ENCODE results near the gene GPR37.

The GPR37 gene

GRCh38 chr7:124779194-124779593 lies 13.6 kb upstream of the GPR37 start:
- no peak for DNase-seq

- no peak for DNase-seq
These were observed 11.7 kb upstream of the GPR37 start for GRCh38 chr7:124777268-124777667.

GRCh38 chr7:124776153-124776552 lies 10.6 kb upstream of the GPR37 start:
- no peak for DNase-seq

- no peak for DNase-seq
These were observed 9.8 kb upstream of the GPR37 start for GRCh38 chr7:124775422-124775821.

GRCh38 chr7:124773938-124774337 lies 8.3 kb upstream of the GPR37 start:
- DNase-seq, result no peak

GRCh38 chr7:124773339-124773738 lies 7.7 kb upstream of the GPR37 start:
- no peak for DNase-seq

GRCh38 chr7:124769136-124769535 lies 3.5 kb upstream of the GPR37 start:
- DNase-seq, result no peak

GRCh38 chr7:124768525-124768924 lies 2.9 kb upstream of the GPR37 start:
- no peak for DNase-seq

GRCh38 chr7:124764847-124765400 lies 668 bp downstream of the GPR37 start:
- DNase-seq, result no peak

- DNase-seq, result no peak
These were observed 1.3 kb downstream of the GPR37 start for GRCh38 chr7:124764051-124764846.

GRCh38 chr7:124762611-124763143 lies 2.9 kb downstream of the GPR37 start:
- DNase-seq, result no peak

GRCh38 chr7:124761164-124761715 lies 4.4 kb downstream of the GPR37 start:
- no peak for DNase-seq

GRCh38 chr7:124758327-124758726 lies 7.3 kb downstream of the GPR37 start:
- no peak for DNase-seq

- DNase-seq, result no peak
These were observed 10.9 kb downstream of the GPR37 start for GRCh38 chr7:124754576-124755268.

GRCh38 chr7:124752310-124752709 lies 13.3 kb downstream of the GPR37 start:
- DNase-seq, result no peak

GRCh38 chr7:124751027-124751426 lies 14.6 kb downstream of the GPR37 start:
- no peak for DNase-seq

GRCh38 chr7:124747072-124747471 lies 18.5 kb downstream of the GPR37 start:
- DNase-seq, result no peak

GRCh38 chr7:124738639-124739038 lies 27.0 kb downstream of the GPR37 start:
- DNase-seq, result no peak

GRCh38 chr7:124737760-124738300 lies 27.8 kb downstream of the GPR37 start:
- no peak for DNase-seq

- DNase-seq, result no peak
These were observed 37.0 kb downstream of the GPR37 start for GRCh38 chr7:124728610-124729009.

GRCh38 chr7:124724507-124725192 lies 40.9 kb downstream of the GPR37 start:
- DNase-seq, result no peak

- no peak for DNase-seq
These were observed 41.5 kb downstream of the GPR37 start for GRCh38 chr7:124724079-124724478.

- no peak for DNase-seq
These were observed 42.6 kb downstream of the GPR37 start for GRCh38 chr7:124723012-124723411.

All from T1000 (cell line).